ENCODE measurements around the gene SEMA5B.
A peak's percentile ranks its signal among the peaks of the same experiment; 100 is the strongest.

SEMA5B gene

DNA sequence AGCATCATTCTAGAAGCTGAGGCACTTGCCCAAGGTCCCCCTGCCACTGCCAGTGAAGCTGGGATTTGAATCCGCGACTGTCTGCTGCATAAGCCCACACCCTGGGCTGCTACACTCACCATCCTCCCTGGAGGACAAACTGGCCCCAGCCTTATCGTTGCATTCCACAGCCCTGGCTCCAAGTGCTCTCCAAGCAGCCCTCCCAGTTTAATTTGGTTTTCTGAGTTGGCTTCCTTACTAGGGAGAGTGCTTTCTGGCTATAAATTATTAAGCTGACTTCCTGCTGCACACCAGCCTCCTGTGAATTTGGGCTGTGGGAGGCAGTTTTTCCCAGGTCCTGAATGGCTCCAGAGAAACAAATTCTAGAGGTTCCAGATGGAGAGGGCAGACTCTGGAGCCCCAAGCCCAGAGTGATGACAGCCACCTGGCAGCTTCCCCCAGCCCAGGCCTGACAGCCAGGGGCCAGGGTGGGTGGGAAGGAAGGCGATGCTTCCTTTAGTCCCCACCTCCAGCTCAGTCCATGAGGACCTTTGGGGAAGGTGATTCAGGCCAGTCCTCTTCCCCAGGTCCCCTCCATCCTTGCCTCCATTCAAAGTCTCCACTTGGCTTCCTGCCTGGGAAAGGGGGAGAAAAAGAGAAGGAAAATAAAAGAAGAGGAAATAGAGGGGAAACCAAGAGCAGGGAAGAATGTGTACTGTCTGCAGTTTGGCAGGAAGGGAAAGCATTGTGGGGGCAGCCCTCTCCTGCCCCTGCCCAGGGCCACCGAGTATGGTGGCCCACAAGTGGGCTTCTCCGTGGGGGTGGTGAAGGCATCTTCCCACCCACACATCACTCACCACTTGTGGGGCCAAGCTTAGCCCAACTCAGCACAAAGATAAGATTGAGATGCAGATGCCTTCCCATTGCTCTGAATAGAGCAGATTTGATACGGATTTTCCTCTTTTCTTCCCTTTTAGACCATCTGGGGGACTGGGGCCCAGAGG, 69.6 kb downstream of the SEMA5B start:
- no peaks in the 10 kb centered on the region for H3K27me3 ChIP-seq (ENCODE audit: insufficient read depth, low read length)
- H3K79me2 ChIP-seq (ENCODE audit: control insufficient read depth, insufficient read depth, low read length, poor library complexity): no peaks in the 10 kb centered on the region
- no peak overlapping the region for H2AFZ ChIP-seq (ENCODE audit: insufficient read depth, low read length, poor library complexity)
- no peak overlapping the region for H3K4me3 ChIP-seq (ENCODE audit: low read depth, low read length)
- H3K4me2 ChIP-seq (ENCODE audit: low read length): no peak overlapping the region
- H3K4me1 ChIP-seq (ENCODE audit: control insufficient read depth in 1 of 2, insufficient read depth in 2 of 2, low read length in 2 of 2): peaks cover 8 to 12% of the 10 kb centered on the region in 2 experiments
- no peak overlapping the region for H3K9ac ChIP-seq (ENCODE audit: low read length)
- H4K91ac ChIP-seq (ENCODE audit: low read depth, low read length): no peak overlapping the region
- no peak overlapping the region for H4K12ac ChIP-seq (ENCODE audit: low read depth, low read length)
- H3K4ac ChIP-seq (ENCODE audit: low read depth, low read length): no peak overlapping the region
- H3K14ac ChIP-seq (ENCODE audit: low read length): no peak overlapping the region
- no peak overlapping the region for H3K18ac ChIP-seq (ENCODE audit: low read length)
- H3K23ac ChIP-seq (ENCODE audit: low read length): no peak overlapping the region
- no peak overlapping the region for H2BK5ac ChIP-seq (ENCODE audit: low read depth, low read length, poor library complexity)
- no peak overlapping the region for H2BK12ac ChIP-seq (ENCODE audit: low read length)
- H3K79me1 ChIP-seq (ENCODE audit: low read length): peaks cover 1% of the 10 kb centered on the region
- no peak overlapping the region for H4K8ac ChIP-seq (ENCODE audit: low read depth, low read length)
- no peaks in the 10 kb centered on the region for H3K9me3 ChIP-seq (ENCODE audit: insufficient read depth, low read depth, low read length)
- no peak overlapping the region for H2BK120ac ChIP-seq (ENCODE audit: insufficient read depth, low read length, poor library complexity)
- H2AK5ac ChIP-seq (ENCODE audit: low read length): no peak overlapping the region
- H3K36me3 ChIP-seq (ENCODE audit: control insufficient read depth in 1 of 2, insufficient read depth in 2 of 2, low read length in 2 of 2): no peaks in the 10 kb centered on the region
- no peak for DNase-seq
- H3K27ac ChIP-seq (ENCODE audit: low read depth, low read length): no peak overlapping the region
- no CpG with 5 or more reads among the region's 7 CpGs for WGBS (ENCODE audit: extremely low coverage, insufficient coverage, insufficient read length)

DNA sequence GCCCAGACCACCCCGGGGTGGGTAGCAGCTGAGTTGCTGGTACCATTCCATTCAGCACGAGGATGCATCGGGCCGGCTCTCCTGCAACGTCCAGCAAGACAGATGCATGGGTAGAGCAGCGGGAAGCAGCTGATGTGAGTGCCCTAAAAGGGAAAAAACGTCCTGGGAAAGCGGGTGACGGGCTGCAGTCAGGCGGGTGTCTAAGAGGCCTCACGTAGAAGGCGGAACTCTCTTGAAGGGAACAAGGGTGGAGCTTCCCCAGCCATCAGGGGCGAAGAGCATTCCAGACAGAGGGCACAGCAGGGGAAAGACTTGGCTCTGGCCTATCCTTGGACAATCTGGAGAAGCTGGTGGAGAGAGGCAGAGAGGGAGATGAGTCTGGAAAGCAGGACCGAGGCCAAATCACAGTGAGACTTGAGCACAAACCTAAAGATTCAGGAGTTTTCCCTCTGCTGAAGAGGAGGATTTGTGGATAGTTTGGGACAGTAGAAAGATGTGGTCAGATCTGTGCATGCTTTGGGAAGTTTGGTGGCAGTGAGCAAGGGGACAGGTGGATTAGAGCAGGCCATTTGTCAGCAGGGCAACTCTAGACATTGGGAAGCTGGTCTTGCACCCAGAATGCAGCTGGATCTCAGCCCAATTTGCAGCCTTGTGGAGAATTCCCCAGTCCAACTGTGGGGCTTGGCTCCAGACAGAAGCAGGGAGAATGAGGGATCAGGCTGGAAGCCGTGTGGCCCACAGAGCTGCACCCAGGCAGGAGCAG, 70.7 kb downstream of the SEMA5B start:
- no peak overlapping the region for H3K9ac ChIP-seq (ENCODE audit: low read length)
- H2AFZ ChIP-seq (ENCODE audit: insufficient read depth, low read length, poor library complexity): no peak overlapping the region
- no peak overlapping the region for H3K27ac ChIP-seq (ENCODE audit: low read depth, low read length)
- no peak overlapping the region for H3K23ac ChIP-seq (ENCODE audit: low read length)
- no CpG with 5 or more reads among the region's 15 CpGs for WGBS (ENCODE audit: extremely low coverage, insufficient coverage, insufficient read length)
- H3K79me2 ChIP-seq (ENCODE audit: control insufficient read depth, insufficient read depth, low read length, poor library complexity): no peaks in the 10 kb centered on the region
- H2BK12ac ChIP-seq (ENCODE audit: low read length): no peak overlapping the region
- no peaks in the 10 kb centered on the region for H3K36me3 ChIP-seq (ENCODE audit: control insufficient read depth in 1 of 2, insufficient read depth in 2 of 2, low read length in 2 of 2)
- H3K27me3 ChIP-seq (ENCODE audit: insufficient read depth, low read length): no peaks in the 10 kb centered on the region
- H2BK120ac ChIP-seq (ENCODE audit: insufficient read depth, low read length, poor library complexity): no peak overlapping the region
- H3K4me2 ChIP-seq (ENCODE audit: low read length): no peak overlapping the region
- DNase-seq: no peak
- no peak overlapping the region for H3K18ac ChIP-seq (ENCODE audit: low read length)
- no peak overlapping the region for H3K4ac ChIP-seq (ENCODE audit: low read depth, low read length)
- no peak overlapping the region for H2AK5ac ChIP-seq (ENCODE audit: low read length)
- no peaks in the 10 kb centered on the region for H3K9me3 ChIP-seq (ENCODE audit: insufficient read depth, low read depth, low read length)
- H3K4me1 ChIP-seq (ENCODE audit: control insufficient read depth in 1 of 2, insufficient read depth in 2 of 2, low read length in 2 of 2): peaks cover 17 to 21% of the 10 kb centered on the region in 2 experiments
- no peak overlapping the region for H4K12ac ChIP-seq (ENCODE audit: low read depth, low read length)
- H4K91ac ChIP-seq (ENCODE audit: low read depth, low read length): no peak overlapping the region
- no peak overlapping the region for H2BK5ac ChIP-seq (ENCODE audit: low read depth, low read length, poor library complexity)
- H3K79me1 ChIP-seq (ENCODE audit: low read length): peaks cover 8% of the 10 kb centered on the region
- H4K8ac ChIP-seq (ENCODE audit: low read depth, low read length): no peak overlapping the region
- no peak overlapping the region for H3K14ac ChIP-seq (ENCODE audit: low read length)
- no peak overlapping the region for H3K4me3 ChIP-seq (ENCODE audit: low read depth, low read length)

DNA sequence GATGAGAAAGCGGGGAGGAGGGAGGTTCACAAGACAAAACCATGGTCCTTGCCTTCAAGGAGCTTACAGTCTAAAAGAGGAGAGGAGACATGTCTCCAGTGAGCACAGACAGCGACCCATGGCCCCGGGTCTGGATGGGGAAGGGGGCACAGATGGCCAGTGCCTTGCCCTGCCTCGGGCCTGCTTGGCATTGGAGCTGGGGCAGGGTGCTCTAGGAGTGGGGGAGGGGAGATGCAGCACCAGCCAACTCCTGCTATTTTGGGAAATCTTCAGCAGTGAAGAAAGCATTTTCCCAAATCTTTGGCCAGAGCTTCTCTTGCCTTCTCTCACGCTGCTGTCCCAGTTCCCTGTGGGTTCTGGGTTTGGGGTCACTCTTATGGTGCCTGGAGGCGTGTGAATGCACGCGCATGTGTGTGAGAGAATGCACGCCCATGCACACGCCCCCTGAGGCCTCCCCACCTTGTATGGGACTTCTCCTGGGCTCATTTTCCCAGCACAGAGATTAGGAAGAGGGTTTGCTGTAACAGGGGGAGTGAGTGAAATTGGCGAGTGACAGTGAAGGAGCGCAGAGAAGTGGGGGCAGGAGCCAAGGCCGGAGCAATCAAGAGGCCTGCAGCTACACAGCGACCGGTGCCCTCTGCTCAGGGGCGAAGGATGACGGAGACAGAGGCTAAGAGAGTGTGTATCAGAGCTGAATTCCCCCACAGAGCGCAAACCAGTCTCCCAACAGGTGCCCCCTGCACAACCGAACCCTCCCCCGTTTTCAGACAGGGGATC, 71.5 kb downstream of the SEMA5B start:
- Histone ChIP-seq H3K9me3 (ENCODE audit: insufficient read depth, low read depth, low read length) (peaks cover 3% of the 10 kb centered on the region), H3K36me3 (ENCODE audit: control insufficient read depth in 1 of 2, insufficient read depth in 2 of 2, low read length in 2 of 2) (no peaks in the 10 kb centered on the region), H2AFZ (ENCODE audit: insufficient read depth, low read length, poor library complexity) (no peak overlapping the region), H3K18ac (ENCODE audit: low read length) (no peak overlapping the region), H3K4me1 (ENCODE audit: control insufficient read depth in 1 of 2, insufficient read depth in 2 of 2, low read length in 2 of 2) (peaks cover 17 to 22% of the 10 kb centered on the region in 2 experiments), H2AK5ac (ENCODE audit: low read length) (no peak overlapping the region), H3K4me2 (ENCODE audit: low read length) (no peak overlapping the region), H2BK12ac (ENCODE audit: low read length) (no peak overlapping the region), H2BK5ac (ENCODE audit: low read depth, low read length, poor library complexity) (no peak overlapping the region), H3K79me1 (ENCODE audit: low read length) (peaks cover 8% of the 10 kb centered on the region), H3K27me3 (ENCODE audit: insufficient read depth, low read length) (no peaks in the 10 kb centered on the region), H3K9ac (ENCODE audit: low read length) (no peak overlapping the region), H3K27ac (ENCODE audit: low read depth, low read length) (no peak overlapping the region), H3K23ac (ENCODE audit: low read length) (no peak overlapping the region), H4K8ac (ENCODE audit: low read depth, low read length) (no peak overlapping the region), H4K91ac (ENCODE audit: low read depth, low read length) (no peak overlapping the region), H4K12ac (ENCODE audit: low read depth, low read length) (no peak overlapping the region), H3K4ac (ENCODE audit: low read depth, low read length) (no peak overlapping the region), H3K79me2 (ENCODE audit: control insufficient read depth, insufficient read depth, low read length, poor library complexity) (no peaks in the 10 kb centered on the region), H3K14ac (ENCODE audit: low read length) (no peak overlapping the region), H2BK120ac (ENCODE audit: insufficient read depth, low read length, poor library complexity) (no peak overlapping the region), H3K4me3 (ENCODE audit: low read depth, low read length) (no peak overlapping the region)
- WGBS (ENCODE audit: extremely low coverage, insufficient coverage, insufficient read length): no CpG with 5 or more reads among the region's 20 CpGs
- no peak for DNase-seq

DNA sequence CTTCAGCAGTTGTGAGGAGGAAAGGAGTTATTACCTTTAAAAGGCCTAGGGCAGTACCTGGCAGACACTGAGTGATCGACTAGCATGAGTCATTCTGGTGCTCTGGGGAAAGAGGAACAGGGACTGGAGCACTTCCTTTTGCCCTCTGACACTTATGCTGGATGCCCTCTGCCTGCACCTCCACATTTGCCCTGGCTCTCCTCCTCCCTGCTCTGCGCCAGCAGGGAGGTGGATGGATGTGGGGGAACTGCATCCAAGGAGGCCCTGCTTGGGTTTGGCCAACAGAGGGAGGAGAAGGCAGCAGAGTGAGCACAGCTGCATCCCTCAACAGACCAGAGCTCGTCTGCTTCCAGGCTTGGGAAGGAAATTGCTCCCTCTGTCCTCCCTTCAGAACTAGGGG, 75.0 kb downstream of the SEMA5B start:
- peak overlapping the region; percentile 24 for H2BK5ac ChIP-seq (ENCODE audit: low read depth, low read length, poor library complexity)
- H3K9me3 ChIP-seq (ENCODE audit: insufficient read depth, low read depth, low read length): peaks cover 4% of the 10 kb centered on the region
- H2AK5ac ChIP-seq (ENCODE audit: low read length): peak overlapping the region; percentile 21
- no peak overlapping the region for H2AFZ ChIP-seq (ENCODE audit: insufficient read depth, low read length, poor library complexity)
- no peak overlapping the region for H3K23ac ChIP-seq (ENCODE audit: low read length)
- no peak overlapping the region for H3K4ac ChIP-seq (ENCODE audit: low read depth, low read length)
- H3K4me1 ChIP-seq (ENCODE audit: control insufficient read depth in 1 of 2, insufficient read depth in 2 of 2, low read length in 2 of 2): peaks cover 17 to 22% of the 10 kb centered on the region in 2 experiments
- H3K14ac ChIP-seq (ENCODE audit: low read length): no peak overlapping the region
- no peak overlapping the region for H3K9ac ChIP-seq (ENCODE audit: low read length)
- H3K4me2 ChIP-seq (ENCODE audit: low read length): no peak overlapping the region
- no peak overlapping the region for H3K4me3 ChIP-seq (ENCODE audit: low read depth, low read length)
- no peaks in the 10 kb centered on the region for H3K36me3 ChIP-seq (ENCODE audit: control insufficient read depth in 1 of 2, insufficient read depth in 2 of 2, low read length in 2 of 2)
- no peak overlapping the region for H4K12ac ChIP-seq (ENCODE audit: low read depth, low read length)
- no peaks in the 10 kb centered on the region for H3K27me3 ChIP-seq (ENCODE audit: insufficient read depth, low read length)
- H3K79me2 ChIP-seq (ENCODE audit: control insufficient read depth, insufficient read depth, low read length, poor library complexity): no peaks in the 10 kb centered on the region
- H2BK12ac ChIP-seq (ENCODE audit: low read length): peak overlapping the region; percentile 29
- WGBS (ENCODE audit: extremely low coverage, insufficient coverage, insufficient read length): no CpG with 5 or more reads among the region's 3 CpGs
- H3K27ac ChIP-seq (ENCODE audit: low read depth, low read length): no peak overlapping the region
- peaks cover 8% of the 10 kb centered on the region for H3K79me1 ChIP-seq (ENCODE audit: low read length)
- peak overlapping the region; percentile 15 for H3K18ac ChIP-seq (ENCODE audit: low read length)
- H4K8ac ChIP-seq (ENCODE audit: low read depth, low read length): peak overlapping the region; percentile 21
- no peak overlapping the region for H4K91ac ChIP-seq (ENCODE audit: low read depth, low read length)
- H2BK120ac ChIP-seq (ENCODE audit: insufficient read depth, low read length, poor library complexity): no peak overlapping the region
- DNase-seq: peak in 1 of 2 donors; percentile 34
